ENCODE measurements around the gene MYL7. TPM values are rescaled to one million over a fixed set of nuclear protein-coding genes. Genes with fewer than 3 reads are reported as not detected.

Gene MYL7
- total and polyA plus RNA-seq, 9 of the 15 experiments (the other 6 are each of a cell fraction or from before 2014, with no cell fraction given): not detected

- no peak overlapping the region for H3K4me2 ChIP-seq (ENCODE audit: insufficient read depth, low read length)
- 53% methylated on average over 5 of the region's 5 CpGs for WGBS (ENCODE audit: insufficient coverage, low coverage, missing lambda C conversion rate)
- no peaks in the 10 kb centered on the region; the same call in 1 of the 2 replicates for H4K20me1 ChIP-seq (replicated peaks; ENCODE audit: control insufficient read depth, insufficient read depth, low read length)
- ChIA-PET CTCF (ENCODE audit: low intra/inter-chr PET ratio) (no interaction called here), POLR2A (no interaction called here)
- no peak overlapping the region for H3K9ac ChIP-seq (ENCODE audit: insufficient read depth in 1 of 2, low read depth in 2 of 2, low read length in 2 of 2)
- no peaks in the 10 kb centered on the region for H3K27me3 ChIP-seq (ENCODE audit: control insufficient read depth in 2 of 2, insufficient read depth in 2 of 2, low read length in 2 of 2)
- H3K36me3 ChIP-seq (ENCODE audit: control insufficient read depth, insufficient read depth, low read length): no peaks in the 10 kb centered on the region
- H2AFZ ChIP-seq (ENCODE audit: low read depth, low read length): no peak overlapping the region
- ATAC-seq (no peak), DNase-seq (ENCODE audit: extremely low read depth in 1 of 4, low spot score in 3 of 4) (no peak), FAIRE-seq (no peak)
- peaks cover 0 to 11% of the 10 kb centered on the region in 2 experiments; a peak in 2 of 5 replicates for H3K4me1 ChIP-seq (replicated peaks in 1 of 2; ENCODE audit: control insufficient read depth in 2 of 2, insufficient read depth in 2 of 2, low read length in 2 of 2)
- no peak overlapping the region for H3K4me3 ChIP-seq
- in situ Hi-C loops (cut with MboI): no loop called here
- H3K9me1 ChIP-seq (ENCODE audit: control insufficient read depth, insufficient read depth, low read length): no peaks in the 10 kb centered on the region
- H3K9me3 ChIP-seq (replicated peaks; ENCODE audit: control insufficient read depth, insufficient read depth, low read depth, low read length): no peaks in the 10 kb centered on the region
- intact Hi-C loops (cut with micrococcal nuclease): no loop called here
- H3K79me2 ChIP-seq (ENCODE audit: control insufficient read depth, insufficient read depth, low read length): no peaks in the 10 kb centered on the region
- TF ChIP-seq FOXK2 (conservative IDR thresholded peaks at IDR 0.05 in 1 of 2, IDR thresholded peaks at IDR 0.05 in 1 of 2; ENCODE audit: low read depth in 2 of 2) (no peak), ZNF165 (CRISPR knock-in tag; IDR thresholded peaks at IDR 0.05; ENCODE audit: borderline replicate concordance) (no peak), RBBP5 (IDR thresholded peaks at IDR 0.05; ENCODE audit: borderline replicate concordance, insufficient read depth, low read length, poor library complexity, severe bottlenecking) (no peak), PYGO2 (tag; IDR thresholded peaks at IDR 0.05) (no peak), ZNF609 (CRISPR knock-in tag; IDR thresholded peaks at IDR 0.05; ENCODE audit: borderline replicate concordance) (no peak), OTX1 (CRISPR knock-in tag; IDR thresholded peaks at IDR 0.05) (no peak), TCF15 (CRISPR knock-in tag; IDR thresholded peaks at IDR 0.05) (no peak), HDGF (IDR thresholded peaks at IDR 0.05) (no peak), VEZF1 (CRISPR knock-in tag; IDR thresholded peaks at IDR 0.05) (no peak), LCOR (CRISPR knock-in tag; IDR thresholded peaks at IDR 0.05) (no peak), RBFOX2 (IDR thresholded peaks at IDR 0.05; ENCODE audit: low read depth, low read length) (no peak), ZFP91 (CRISPR knock-in tag; IDR thresholded peaks at IDR 0.05) (no peak), KDM1A (IDR thresholded peaks at IDR 0.05) (no peak)
- no TSS peak for BruUV-seq (replicated peaks)
- no peak overlapping the region for H3K27ac ChIP-seq (ENCODE audit: extremely low read depth, low read depth, low read length)
Observed at GRCh38 chr7:44136731-44137130, 4.4 kb downstream of the MYL7 start.
